Kidney tubule cell (primary cell): ENCODE data around the gene SNAP25.
A peak's percentile ranks its signal among the peaks of the same experiment; 100 is the strongest.

Source experiments
- DNase-seq: peaks from one replicate; pipeline ENCODE4 v3.0.0-alpha.2; 2018; ENCODE audit warnings: low spot score

SNAP25 gene

DNA sequence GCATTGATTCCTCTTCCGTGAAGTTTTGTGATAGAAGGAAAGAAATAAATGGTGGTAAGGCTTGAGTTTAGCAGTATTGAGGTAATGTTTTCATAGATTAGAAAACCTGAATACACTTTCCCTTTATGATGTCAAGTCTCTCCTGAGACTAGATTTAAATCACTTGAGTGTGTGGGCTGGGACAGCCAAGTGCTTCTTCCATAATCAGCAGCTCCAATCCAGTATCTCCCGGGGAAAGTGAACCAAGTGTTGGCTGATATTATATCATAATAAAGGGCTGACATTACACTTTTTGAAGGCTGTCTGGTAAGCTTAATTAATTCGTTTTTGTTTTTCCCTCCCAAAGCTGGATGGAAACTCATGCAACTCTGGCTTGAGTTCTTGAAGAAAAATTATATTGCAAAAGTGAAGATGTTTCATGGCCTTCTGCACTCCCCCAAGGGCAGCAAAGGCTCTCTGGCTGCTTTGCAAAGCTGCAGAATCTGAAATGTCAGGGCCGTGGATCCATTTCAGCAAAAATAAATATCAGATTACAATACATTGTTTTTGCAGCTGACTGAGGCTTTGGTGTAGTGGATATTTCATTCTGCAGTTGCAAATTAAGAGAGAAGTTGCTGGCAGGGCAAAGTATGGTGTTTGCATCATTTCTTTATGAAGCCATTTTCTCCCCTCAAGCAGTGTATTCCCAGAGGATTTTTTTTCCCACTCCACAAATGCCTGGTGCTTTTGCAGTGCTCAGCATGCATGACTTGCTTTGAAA, 114.2 kb downstream of the SNAP25 start:
- DNase-seq, result no peak

DNA sequence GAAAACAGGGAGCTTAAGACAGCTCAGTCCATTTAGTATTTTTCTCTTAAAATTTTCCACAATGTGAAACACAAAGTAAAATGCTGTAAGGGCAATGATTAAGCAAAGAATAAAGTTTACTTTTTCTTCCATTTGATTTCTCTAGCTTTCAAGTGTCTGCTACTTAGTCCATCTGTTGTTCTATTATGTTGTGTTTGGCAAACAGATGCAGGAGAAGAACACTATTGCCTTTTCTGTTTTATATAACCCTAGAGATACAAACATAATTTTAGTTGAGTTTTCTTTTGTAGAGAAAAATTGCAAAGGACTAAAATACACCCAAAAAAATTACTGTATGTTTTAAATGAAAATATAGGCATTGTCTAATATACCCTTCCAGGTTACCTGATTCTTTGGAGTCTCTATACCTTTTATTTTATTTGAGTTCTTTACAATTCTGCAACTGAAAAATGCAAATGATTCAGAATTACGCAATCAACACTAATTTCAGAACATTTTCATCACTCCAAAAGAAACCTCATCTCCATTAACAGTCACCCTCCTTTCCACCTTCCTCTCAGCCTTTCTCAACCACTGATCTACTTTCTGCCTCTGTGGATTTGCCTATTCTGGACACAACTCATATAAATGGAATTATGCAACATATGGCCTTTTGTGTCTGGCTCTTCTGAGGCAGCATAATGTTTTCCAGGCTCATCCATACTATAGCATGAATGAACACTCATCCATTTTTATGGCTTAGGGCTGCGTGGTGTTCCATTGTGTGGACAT, 118.5 kb downstream of the SNAP25 start:
- DNase-seq, result no peak

DNA sequence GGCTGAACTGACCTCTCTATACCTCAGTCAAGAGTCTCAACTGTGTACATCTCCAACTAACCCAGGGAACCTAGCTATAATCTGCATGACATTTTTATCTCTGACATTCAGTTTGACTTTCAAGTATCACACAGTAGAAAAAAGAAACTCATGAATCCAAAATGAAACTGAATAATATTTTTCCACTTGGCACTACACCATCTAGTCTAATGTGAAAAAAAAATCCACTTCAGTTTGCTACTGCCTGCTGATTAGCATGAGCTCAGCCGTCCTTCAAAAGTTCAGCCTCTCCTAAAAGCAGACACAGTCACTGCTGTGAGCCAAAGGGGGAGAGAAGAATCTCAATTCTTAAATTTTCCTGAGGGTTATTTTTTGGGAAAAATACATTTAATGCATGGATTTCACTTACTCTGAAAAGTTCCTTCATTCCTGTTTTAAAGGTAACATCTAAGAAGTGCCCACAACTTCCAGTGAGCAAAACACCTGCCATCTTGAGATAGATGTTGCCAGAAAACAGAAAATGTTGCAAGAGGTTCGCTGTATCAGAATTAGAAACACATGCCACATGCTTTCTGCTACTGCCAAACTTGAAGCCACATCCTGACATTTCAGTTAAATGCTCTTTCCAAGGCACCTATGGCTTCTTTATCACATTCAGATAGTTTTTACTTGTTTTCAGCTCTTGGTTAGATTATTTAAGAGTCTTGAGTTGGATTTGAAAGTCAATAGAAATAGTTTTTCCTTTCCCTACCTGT, 120.0 kb downstream of the SNAP25 start:
- no peak for DNase-seq

DNA sequence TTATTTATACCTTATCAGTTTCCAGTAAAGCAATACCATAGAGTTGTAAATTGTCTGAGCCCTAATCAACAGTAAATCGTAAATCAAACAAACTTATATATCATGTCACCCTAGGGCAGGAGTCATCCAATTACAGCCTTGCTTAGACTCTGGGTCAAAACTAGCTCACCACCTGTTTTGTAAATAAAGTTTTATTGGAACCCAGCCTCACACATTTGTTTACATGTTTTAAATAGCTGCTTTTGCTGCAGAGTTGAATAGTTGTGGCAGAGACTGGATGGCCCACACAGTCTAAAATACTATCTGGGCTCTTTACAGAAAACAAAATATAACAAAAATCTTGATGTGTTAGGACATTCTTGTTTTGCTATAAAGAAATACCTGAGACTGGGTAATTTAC, 121.0 kb downstream of the SNAP25 start:
- DNase-seq, result no peak

DNA sequence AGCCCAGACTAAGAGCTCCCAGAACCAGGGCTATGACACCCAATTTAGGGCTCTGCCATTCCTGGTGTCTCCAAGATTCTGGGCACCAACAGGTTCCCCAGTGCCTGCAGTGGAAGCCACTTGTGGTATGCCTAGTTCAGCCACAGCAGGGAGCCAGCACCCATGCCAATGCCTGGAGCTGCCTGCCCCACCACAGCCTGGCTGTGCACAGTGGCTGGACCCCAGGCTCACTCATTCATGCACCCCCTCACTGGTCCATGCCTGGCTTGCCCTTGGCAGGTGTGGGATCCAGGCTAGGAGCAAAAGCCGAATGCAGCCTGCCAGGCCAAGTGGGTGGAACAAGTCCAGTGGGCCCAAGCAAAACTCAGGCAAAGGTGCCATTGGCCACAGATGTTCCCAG, 123.5 kb downstream of the SNAP25 start:
- no peak for DNase-seq

DNA sequence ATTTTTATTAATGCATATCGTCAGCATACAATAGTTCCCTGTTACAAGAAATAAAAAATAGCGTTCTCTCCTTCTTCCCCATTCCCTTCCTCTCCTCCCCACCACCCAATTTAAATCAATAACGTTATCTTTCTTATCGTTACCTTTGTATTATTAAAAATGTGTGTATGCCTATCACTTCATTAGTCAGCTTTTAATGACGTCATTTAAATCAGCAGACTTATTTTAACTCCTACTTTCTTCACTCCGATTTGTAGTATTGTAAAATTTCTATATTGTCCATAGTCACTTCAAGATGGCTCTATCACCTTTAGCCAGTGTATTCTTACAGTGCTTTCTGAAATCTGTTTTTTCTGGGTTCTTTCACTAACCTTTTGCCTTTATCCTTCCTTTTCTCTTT, 126.3 kb downstream of the SNAP25 start:
- DNase-seq, result no peak

DNA sequence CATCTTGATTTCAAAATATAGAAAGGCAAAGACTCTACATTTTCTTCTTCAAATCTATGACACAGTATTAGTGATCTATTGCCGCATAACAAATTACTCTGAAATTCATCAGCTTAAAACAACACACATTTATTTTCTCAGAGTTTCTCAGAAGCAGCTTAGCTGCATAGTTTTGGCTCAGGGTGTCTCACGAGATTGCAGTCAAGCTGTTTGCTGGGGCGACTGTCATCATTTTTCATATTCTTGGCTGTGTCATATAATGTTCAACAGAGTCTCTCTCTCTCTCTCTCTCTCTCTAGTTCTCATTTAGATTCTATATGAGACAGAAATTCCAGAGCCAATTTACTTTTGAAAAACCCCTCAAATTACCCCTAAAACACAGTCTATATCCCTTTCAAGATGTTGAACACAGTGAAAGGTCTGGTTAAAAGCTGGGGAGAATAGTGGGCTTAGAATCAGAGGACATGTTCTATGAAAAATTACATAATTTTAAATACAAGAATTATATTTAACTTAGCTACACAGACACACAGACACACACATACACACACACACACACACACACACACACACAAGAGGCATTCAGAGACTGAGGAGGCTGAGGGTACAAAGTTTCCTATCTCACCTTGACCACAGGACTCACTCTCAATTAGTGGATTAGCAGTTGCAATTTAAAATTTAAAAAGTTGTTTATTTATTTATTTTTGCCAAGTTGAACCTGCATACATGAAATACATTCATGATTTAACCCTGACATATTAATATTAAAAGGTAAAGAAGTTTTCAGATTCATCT, 128.7 kb downstream of the SNAP25 start:
- no peak for DNase-seq

DNA sequence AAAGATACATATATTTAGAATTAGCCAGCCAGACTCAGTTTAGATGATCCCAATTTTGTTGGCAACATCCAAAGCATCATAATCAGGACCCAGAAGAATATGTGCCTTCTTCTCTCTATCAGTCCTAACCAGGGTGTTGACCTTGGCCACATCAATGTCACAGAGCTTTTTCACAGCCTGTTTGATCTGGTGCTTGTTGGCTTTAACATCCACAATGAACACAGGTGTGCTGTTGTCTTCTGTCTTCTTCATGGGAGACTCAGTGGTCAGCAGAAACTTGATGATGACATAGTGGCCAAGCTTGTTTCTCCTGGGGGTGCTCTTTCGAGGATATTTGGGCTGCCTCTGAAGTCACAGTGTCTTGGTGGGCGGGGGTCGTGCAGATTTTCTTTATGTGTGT, 130.5 kb downstream of the SNAP25 start:
- DNase-seq, result no peak

DNA sequence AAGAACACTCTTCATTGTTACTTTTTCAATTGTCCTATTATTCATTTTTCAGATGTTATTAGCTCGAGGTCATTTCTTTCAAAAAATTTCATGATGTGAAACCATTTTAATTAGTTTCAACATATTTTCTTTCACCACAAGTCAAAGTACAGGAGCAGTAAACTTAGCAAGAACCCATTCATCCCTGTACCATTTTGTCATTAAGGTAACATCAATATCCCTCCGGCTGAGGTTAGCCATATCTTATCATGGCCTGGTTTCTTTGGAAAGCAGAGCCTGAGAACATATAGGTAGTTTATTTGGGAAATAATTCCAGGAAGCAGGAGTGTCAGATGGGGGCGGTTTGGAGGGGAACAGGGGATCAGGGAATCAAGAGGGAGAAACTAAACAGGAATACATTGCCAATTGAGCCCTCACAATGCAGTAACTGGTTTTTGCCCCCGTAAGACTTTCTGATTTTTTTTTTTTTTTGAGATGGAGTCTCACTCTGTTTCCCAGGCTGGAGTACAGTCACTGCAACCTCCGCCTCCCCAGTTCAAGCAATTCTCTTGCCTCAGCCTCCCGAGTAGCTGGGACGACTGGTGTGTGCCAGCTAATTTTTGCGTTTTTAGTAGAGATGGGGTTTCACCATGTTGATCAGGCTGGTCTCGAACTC, 131.7 kb downstream of the SNAP25 start:
- no peak for DNase-seq

DNA sequence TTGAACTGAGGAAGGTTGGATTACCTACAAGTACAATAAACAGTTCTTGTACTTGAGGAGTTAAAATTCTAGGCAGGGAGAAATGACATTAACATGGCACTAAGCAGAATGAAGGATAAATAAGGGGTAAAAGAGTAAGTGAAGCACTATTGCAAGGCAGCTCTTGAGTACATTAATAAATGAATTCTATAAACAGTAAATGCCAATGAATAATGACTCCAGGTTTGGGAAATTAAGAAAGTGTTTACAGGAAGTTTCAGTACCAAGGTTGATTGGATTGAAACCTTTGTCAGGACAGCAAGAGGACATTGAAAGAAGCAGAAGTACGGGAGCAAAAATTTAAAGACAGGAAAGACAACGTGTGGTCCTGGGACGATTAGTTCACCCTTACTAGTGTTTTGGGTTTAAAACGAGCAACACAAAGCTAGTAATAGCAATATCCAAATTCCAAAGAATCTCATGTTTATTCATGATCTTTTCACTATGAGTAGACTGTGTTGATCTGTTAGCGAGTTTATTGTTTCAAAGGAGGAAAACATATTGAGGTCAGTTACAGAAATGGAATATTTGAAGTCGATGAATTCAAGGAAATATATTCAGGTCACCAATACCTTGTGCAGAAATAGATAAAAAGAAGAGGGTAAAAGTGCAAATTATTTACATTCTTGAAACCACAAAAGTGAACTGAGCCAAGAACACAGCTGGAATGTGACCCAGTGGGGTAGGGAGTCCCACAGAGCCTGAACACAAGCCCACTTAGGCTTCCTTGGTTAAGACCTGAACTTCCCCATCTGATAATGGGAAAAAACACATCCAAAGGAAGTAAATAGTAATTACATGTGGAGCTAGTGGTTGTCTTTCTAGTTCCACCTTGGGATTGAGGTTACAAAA, 134.5 kb downstream of the SNAP25 start:
- DNase-seq, result peak; percentile 1

DNA sequence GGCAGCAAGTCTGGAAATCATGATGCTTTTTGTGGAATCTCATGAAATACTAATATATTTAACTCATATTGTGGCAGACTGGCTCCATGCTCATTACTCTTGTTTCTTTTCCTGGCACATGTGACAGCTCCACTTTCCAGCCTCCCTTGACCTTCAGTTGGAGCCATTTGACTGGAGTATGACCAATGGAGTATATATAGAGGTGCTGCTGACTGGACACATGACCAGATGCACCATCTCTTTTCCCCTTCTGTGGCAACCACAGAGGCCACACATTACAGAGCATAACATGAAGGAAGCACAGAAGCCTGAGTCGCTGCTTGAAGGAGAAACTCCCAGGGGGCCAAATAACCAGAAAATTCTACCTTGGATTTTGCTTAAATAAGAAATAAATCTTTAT, 138.0 kb downstream of the SNAP25 start:
- peak; percentile 34 for DNase-seq
